GM21528 (cell line): Measurements from ENCODE around the gene PHLDA3.
A peak's percentile ranks its signal among the peaks of the same experiment; 100 is the strongest.
"Not testable (repeated sequence)": the region's sequence is repeated elsewhere in the genome, so short reads cannot be mapped to it uniquely, and the experiment has no call there.

ENCODE experiments used
- ATAC-seq: cut with Tn5 transposase; IDR thresholded peaks from one replicate; pipeline ENCODE4 v1.9.1; 2021; ENCODE audit warnings: mild to moderate bottlenecking, moderate library complexity; ENCODE audit not compliant: unreplicated experiment, low FRiP score

The PHLDA3 gene

GRCh38 chr1:201488830-201489589 lies 20.0 kb upstream of the PHLDA3 start:
- ATAC-seq, result no peak

- no peak for ATAC-seq
These were observed 18.8 kb upstream of the PHLDA3 start for GRCh38 chr1:201487742-201488141.

- ATAC-seq, result no peak
These were observed 17.2 kb upstream of the PHLDA3 start for GRCh38 chr1:201486187-201486586.

GRCh38 chr1:201485184-201485774 lies 16.3 kb upstream of the PHLDA3 start:
- ATAC-seq, result no peak

- no peak for ATAC-seq
These were observed 14.5 kb upstream of the PHLDA3 start for GRCh38 chr1:201483373-201483949.

GRCh38 chr1:201482755-201483154 lies 13.8 kb upstream of the PHLDA3 start:
- ATAC-seq, result no peak

- ATAC-seq, result peak; percentile 67
These were observed 12.9 kb upstream of the PHLDA3 start for GRCh38 chr1:201481761-201482493.

- ATAC-seq, result no peak
These were observed 12.0 kb upstream of the PHLDA3 start for GRCh38 chr1:201481004-201481380.

- peak; percentile 60 for ATAC-seq
These were observed 11.4 kb upstream of the PHLDA3 start for GRCh38 chr1:201480231-201481003.

- ATAC-seq, result no peak
These were observed 10.3 kb upstream of the PHLDA3 start for GRCh38 chr1:201479201-201479730.

- not testable (repeated sequence) for ATAC-seq
These were observed 9.7 kb upstream of the PHLDA3 start for GRCh38 chr1:201478666-201479065.

- ATAC-seq, result no peak
These were observed 7.8 kb upstream of the PHLDA3 start for GRCh38 chr1:201476670-201477344.

GRCh38 chr1:201475915-201476669 lies 7.1 kb upstream of the PHLDA3 start:
- no peak for ATAC-seq

GRCh38 chr1:201475130-201475529 lies 6.1 kb upstream of the PHLDA3 start:
- ATAC-seq, result no peak

- ATAC-seq, result no peak
These were observed 4.3 kb upstream of the PHLDA3 start for GRCh38 chr1:201473296-201473695.

GRCh38 chr1:201472321-201472720 lies 3.3 kb upstream of the PHLDA3 start:
- not testable (repeated sequence) for ATAC-seq

- no peak for ATAC-seq
These were observed 2.8 kb upstream of the PHLDA3 start for GRCh38 chr1:201471772-201472171.

- no peak for ATAC-seq
These were observed 1.6 kb upstream of the PHLDA3 start for GRCh38 chr1:201470581-201470980.

GRCh38 chr1:201469645-201470074 lies 672 bp upstream of the PHLDA3 start:
- no peak for ATAC-seq
